ENCODE results near the gene ARFRP1.

ARFRP1 gene

DNA sequence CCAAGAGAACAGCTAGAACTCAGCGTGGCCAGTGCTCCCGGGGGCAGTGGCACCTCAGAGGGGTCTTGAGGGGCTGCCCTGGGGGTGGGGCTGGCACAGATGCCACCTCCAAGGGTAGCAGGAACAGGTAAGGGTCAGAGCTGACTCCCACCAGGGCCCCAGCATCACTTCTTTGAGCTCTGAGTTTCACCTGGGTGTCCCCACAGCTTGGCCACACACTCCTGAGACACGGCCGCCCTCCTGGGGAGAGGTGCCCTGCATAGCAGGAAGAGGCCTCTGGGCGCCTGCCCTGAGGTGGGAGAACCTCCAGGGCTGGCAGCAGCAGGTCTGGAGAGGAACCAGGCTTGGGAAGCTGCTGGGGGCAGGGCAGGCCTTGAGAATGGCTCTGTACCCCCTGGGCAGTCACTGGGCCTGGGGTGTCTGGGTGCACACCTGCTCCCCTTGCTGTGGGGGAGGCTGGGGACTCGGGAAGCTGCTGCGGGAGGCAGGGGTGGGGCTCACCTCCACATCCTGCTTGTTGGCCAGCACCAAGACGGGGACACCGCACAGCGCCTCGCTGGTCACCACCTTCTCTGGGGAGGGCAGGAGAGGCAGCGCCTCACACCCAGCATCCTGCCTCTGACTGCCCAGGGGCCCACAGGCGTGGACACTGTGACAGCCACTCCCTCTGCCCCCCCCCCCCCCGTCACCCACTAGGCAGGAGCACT is 6.3 kb downstream of the ARFRP1 start:
- DNase-seq: no peak

GRCh38 chr20:63701051-63701328 is 6.8 kb downstream of the ARFRP1 start:
- no peak for DNase-seq

DNA sequence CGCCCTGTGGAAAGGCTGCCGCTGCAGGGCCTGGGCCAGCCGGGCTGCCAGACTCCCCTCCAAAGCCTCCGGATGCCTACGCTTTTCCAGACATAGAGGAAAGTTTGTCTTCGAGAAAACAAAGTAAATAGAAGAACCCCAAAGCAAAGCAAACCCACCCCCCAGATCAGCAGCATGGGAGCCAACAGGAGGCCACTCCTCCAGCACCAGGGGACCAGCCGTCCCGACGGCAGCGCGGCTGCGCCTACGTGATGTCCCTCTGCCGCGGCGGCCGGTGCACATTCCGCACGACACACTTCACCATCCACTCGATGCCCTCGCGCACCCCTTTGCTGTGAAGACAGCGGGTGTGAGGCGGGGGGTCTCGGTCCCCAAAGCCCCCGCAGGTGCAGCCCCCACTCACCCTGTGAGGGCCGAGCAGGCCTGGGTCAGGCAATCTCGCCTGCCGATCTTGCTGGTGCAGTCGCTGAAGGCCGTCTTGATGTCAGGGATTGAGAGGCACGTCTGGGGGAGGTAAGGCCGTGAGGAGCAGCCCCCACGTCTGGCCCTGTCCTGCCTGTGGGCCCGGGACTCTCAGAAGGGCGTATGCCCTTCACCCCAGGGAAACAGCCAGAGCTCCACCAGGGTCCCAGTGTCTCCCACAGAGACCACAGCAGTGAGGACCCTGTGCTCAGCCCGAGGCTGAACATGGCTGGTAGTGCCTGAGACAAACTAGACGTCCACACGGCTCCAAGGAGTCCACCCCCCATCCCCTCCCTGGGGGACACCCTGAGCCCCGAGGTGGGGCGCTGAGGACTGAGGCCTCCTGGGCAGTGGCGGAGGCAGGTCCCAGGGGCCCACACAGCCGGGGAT is 7.4 kb downstream of the ARFRP1 start:
- DNase-seq: no peak

DNA sequence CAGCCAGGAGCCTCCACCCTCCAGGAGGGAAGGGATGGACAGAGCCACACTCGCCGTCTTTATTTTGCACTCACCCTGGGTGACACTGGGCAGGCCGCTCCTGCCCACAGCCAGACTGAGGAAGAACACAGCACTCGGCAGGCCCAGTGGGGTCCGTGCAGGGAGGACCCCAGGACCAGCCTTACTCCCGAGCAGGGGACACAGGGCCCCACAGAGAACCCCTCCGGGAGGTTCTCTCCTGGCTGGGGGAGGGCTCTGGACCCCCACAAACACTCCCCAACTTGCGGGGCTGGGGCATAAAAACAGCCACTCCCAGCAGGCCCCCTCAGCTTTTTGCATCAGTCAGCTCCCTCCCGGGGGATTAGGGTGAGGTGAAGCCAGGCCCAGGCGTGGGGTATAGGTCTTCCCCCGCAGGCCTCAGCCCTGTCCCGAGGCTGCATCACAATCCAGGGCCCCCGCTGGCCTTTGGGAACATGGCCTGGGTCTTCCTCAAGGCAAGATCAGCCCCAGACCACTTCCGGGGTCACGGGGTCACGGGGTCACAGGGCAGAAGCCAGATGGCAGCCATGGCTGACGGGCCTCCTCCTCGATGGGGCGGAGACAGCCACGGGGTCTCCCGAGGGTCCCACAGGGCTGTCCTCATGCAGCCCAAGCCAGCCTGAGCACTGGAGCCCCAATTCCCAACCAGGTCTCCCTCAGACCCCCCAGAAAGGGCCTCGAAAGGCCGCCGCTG is 8.1 kb downstream of the ARFRP1 start:
- no peak for DNase-seq

DNA sequence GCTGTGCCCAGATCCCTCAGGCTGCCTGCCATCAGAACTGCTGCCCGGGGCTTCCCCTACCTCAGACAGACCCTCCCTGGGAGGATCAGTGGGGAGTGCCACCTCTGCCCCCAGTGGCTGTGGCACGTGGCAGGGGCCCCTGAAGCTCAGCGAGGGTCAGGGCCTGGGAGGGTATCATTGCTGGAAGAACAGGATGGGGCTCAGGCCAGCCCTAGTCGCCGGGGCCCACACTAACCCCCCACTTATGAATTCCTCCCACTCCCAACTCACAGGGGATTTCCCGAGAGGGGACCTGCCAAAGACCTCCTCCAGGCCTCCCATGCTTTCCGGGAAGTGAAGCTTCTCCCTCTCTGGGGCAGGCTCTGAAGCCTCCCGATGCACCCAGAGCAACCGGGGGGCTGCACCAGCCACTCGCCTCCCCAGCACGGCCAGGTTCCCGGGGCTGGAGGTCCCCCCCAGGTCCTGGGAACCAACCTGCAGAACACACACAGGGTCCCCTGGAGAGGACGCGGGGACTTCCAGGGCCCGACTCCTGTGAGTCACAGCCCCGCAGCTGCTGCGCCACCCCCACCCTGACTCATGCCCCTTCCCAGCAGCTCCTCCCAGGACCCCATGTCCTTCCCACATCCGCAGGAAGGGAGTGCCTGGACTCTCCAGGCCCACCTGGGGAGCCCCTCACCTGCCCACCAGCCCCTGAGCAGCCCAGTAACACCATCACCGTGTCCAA is 8.9 kb downstream of the ARFRP1 start:
- DNase-seq: no peak

- no peak for DNase-seq
Measured at GRCh38 chr20:63697868-63698545, 9.8 kb downstream of the ARFRP1 start.

DNA sequence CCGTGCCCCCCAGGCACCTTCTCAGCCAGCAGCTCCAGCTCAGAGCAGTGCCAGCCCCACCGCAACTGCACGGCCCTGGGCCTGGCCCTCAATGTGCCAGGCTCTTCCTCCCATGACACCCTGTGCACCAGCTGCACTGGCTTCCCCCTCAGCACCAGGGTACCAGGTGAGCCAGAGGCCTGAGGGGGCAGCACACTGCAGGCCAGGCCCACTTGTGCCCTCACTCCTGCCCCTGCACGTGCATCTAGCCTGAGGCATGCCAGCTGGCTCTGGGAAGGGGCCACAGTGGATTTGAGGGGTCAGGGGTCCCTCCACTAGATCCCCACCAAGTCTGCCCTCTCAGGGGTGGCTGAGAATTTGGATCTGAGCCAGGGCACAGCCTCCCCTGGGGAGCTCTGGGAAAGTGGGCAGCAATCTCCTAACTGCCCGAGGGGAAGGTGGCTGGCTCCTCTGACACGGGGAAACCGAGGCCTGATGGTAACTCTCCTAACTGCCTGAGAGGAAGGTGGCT is 10.4 kb downstream of the ARFRP1 start:
- DNase-seq: no peak

- no peak for DNase-seq
Measured at GRCh38 chr20:63696628-63697356, 11.0 kb downstream of the ARFRP1 start, which contains the start of gene TNFRSF6B. Gene TNFRSF6B (plus strand): TSS chr20:63696652. CDS start chr20:63696768, 116 bp downstream.

- peak; percentile 24 for DNase-seq
Measured at GRCh38 chr20:63696306-63696627, 11.5 kb downstream of the ARFRP1 start.

DNA sequence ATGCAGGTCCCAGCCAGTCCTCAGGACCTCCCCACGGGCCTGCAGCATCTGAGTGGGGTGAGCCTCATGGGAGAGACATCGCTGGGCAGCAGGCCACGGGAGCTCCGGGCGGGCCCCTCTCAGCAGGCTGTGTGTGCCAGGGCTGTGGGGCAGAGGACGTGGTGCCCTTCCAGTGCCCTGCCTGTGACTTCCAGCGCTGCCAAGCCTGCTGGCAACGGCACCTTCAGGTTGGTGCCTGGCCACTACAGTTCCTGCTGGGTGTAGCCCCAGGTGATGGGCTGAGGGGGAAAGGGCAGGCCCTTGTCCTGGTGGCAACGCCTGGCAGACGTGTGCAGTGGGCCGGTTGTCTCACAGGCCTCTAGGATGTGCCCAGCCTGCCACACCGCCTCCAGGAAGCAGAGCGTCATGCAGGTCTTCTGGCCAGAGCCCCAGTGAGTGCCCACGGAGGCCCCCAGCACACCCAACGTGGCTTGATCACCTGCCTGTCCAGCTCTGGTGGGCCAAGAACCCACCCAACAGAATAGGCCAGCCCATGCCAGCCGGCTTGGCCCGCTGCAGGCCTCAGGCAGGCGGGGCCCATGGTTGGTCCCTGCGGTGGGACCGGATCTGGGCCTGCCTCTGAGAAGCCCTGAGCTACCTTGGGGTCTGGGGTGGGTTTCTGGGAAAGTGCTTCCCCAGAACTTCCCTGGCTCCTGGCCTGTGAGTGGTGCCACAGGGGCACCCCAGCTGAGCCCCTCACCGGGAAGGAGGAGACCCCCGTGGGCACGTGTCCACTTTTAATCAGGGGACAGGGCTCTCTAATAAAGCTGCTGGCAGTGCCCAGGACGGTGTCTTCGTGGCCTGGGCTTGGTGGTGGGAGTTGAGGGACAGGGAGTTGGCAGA is 12.1 kb downstream of the ARFRP1 start:
- no peak for DNase-seq

DNA sequence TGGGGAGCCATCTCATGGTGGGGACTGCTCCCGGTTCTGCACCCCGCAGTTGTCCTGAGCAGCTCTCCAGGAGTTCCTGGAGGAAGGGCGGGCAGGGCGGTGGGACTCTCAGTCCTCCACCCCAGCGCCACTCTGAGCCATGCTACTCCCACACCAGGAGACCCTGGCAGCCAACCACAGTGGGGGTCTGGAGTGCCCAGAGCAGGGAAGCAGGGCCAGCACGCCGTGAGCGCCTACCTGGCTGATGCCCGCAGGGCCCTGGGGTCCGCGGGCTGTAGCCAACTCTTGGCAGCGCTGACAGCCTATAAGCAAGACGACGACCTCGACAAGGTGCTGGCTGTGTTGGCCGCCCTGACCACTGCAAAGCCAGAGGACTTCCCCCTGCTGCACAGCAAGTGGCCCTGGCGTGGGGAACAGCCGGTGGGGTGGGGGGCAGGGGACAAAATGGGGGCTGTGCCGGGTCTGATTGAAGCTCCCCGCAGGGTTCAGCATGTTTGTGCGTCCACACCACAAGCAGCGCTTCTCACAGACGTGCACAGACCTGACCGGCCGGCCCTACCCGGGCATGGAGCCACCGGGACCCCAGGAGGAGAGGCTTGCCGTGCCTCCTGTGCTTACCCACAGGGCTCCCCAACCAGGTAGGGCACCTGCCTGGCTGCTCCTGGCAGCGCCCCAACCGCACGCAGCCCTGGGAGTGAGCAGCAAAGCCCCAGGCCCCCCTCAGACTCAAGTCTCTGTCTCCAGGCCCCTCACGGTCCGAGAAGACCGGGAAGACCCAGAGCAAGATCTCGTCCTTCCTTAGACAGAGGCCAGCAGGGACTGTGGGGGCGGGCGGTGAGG is 13.0 kb downstream of the ARFRP1 start:
- DNase-seq: no peak

DNA sequence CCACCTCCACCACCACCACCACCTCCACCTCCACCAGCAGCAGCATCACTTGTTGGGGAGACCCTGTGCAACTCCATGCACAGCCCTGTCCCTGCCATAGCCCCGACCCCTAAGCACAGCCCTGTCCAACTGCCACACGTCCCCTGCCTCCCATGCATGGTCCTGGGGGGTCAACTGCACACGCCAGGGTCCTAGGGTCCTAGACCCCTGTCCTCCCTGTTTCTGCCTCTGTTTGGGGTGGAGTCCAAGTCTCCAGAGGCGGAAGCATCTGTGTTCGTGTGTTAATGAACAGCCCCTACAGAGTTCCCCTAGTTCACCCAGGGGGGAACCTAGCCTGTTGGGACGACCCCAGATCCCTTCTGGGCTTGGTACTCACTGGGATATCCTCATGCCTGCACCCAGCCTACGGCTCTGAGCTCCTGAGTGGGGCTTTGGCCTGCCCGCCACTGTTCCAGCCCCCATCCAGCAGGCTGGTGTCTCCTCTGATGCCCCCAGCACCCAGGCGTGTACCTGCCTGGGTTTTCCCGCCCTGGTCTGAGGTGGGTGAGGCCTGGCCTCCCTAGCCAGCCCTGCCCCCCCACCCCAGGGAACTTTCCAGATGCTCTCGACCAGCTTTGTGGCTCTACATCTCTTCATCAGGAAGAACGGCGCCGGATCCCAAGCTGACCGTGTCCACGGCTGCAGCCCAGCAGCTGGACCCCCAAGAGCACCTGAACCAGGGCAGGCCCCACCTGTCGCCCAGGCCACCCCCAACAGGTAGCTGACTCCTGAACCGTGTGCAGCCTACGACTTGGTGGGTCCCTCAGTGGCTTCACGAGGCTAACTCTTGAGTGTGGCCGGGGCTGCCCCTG is 13.8 kb downstream of the ARFRP1 start:
- DNase-seq: no peak

DNA sequence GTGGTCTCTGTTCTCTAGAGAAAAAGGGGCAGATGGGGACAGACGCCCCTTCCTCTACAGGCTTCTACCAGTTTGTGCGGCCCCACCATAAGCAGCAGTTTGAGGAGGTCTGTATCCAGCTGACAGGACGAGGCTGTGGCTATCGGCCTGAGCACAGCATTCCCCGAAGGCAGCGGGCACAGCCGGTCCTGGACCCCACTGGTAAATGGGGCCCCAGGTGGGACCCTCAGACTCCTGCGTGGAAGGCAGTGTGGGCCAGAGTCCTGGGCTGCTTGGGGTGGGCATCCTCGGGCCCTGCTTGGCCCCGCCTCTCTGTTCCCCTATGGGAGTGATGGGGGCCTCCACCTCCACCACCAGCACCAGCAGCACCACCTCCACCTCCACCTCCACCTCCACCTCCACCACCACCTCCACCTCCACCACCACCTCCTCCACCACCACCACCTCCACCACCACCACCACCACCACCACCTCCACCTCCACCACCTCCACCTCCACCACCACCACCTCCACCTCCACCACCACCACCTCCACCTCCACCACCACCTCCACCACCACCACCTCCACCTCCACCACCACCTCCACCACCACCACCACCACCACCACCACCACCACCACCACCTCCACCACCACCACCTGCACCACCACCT is 14.6 kb downstream of the ARFRP1 start:
- DNase-seq: no peak

DNA sequence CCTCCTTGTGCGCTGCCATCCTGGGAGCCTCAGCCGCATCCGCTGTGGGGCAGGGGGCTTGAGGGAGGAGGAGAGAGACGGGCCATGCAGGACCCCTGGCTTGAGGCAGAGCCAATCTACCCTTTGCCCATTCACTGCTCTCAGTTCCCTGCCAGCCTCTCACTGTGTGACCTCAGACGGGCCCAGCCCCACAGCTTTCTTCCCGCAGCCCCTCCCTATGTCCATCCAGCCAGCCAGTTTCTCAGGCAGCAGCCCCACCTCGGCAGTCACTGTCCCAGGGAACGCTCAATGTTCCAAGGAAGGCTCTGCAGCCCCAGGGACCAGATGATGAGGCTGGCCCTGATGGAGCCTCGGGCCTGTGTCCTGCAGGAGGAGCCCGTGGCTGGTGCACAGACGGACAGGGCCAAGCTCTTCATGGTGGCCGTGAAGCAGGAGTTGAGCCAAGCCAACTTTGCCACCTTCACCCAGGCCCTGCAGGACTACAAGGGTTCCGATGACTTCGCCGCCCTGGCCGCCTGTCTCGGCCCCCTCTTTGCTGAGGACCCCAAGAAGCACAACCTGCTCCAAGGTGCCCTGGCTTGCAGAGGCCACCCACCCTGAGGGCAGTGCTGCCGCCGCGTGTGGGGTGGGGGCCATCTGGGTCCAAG is 15.2 kb downstream of the ARFRP1 start:
- DNase-seq: no peak

- no peak for DNase-seq
Measured at GRCh38 chr20:63691711-63692435, 15.9 kb downstream of the ARFRP1 start.

- DNase-seq: no peak
Measured at GRCh38 chr20:63690898-63691710, 16.7 kb downstream of the ARFRP1 start.

All from effector CD8-positive, alpha-beta T cell (primary cell).